Activated CD4-positive, alpha-beta T cell treated with anti-CD3 and anti-CD28 coated beads, Interleukin-2, amount 10 ng/mL, durations not matched to agents 7 days and 5 days (primary cell): Measurements from ENCODE around the gene DEXI. TPM values are rescaled to one million over a fixed set of nuclear protein-coding genes. Genes with fewer than 3 reads are reported as not detected.

Source experiments
- CTCF ChIA-PET: fragments of 350-600 bp; sonication (Branson Sonifier 250); formaldehyde crosslinking; loops from one replicate; lab custom pipeline; 2021; ENCODE audit warnings: antibody characterized with exemption; lab: Charles Lee
- POLR2A ChIA-PET: fragments of 350-600 bp; sonication (Branson Sonifier 250); formaldehyde crosslinking; loops from one replicate; lab custom pipeline; 2021; ENCODE audit warnings: antibody characterized with exemption; lab: Charles Lee
- DNase-seq: peaks from one replicate; pipeline ENCODE4 v3.0.0-alpha.2; 2020
- H3K27ac Mint-ChIP-seq: one replicate; pipeline ENCODE4 v1.8.0; 2021; ENCODE audit warnings: mild to moderate bottlenecking, moderate library complexity, mixed read lengths
- H3K27me3 Mint-ChIP-seq: one replicate; pipeline ENCODE4 v1.8.0; 2021; ENCODE audit warnings: mixed read lengths
- H3K36me3 Mint-ChIP-seq: one replicate; pipeline ENCODE4 v1.8.0; 2021; ENCODE audit warnings: low read depth, mixed read lengths
- H3K4me1 Mint-ChIP-seq: one replicate; pipeline ENCODE4 v1.8.0; 2021; ENCODE audit warnings: mixed read lengths
- H3K4me3 Mint-ChIP-seq: one replicate; pipeline ENCODE4 v1.8.0; 2021; ENCODE audit warnings: mild to moderate bottlenecking, moderate library complexity, mixed read lengths
- H3K9me3 Mint-ChIP-seq: one replicate; pipeline ENCODE4 v1.8.0; 2021; ENCODE audit warnings: mixed read lengths
- total RNA-seq, 2 experiments: library from RNA; stranded (reverse); gene quantifications; one replicate each; pipeline ENCODE4 v1.2.3, GENCODE V29; 2021

Gene DEXI
- total RNA-seq, 2 experiments from 2014 or later, result 29.2 to 36.9 TPM

DNA sequence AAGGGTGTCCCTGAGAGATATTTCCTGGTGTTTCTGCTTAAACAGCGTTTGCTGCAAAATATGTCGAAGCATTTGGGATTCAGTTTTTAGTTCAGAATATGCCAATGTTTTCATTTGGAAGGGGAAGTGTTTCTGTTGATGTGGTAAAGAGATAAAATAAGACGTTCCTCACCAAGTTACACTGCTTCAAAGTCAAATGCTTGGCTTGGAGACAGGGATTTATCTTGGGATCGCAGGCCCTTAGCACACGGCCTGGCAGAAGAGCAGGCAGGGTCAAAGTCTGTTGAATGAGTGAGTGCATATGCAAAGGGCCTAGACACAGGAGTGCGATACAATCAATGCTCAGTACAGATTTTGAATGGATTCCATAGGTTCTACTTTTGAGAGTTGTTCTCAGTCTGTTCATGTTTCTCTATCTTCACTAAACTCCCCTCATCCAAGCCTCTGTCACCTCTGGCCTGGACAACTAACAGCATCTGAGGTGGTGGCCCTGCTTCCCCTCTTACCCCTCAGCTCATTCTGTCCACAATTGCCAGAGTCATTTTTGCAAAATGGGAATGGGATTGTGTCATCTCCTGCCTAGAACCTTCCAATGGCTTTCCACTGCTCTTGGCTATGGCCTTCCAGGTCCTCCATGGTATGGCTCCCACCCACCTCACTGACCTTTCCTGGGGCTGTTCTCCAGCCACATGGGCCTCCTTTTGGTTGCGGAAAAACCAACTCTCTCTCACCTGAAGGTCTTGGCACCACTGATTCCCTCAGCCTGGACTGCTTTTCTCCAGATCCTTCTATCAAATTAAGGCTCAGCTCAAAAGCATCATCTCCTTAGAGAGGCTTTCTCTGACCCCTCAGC lies 3.2 kb downstream of the DEXI start:
- Mint-ChIP-seq H3K27ac (peak overlapping the region; percentile 73), H3K27me3 (no peaks in the 10 kb centered on the region), H3K9me3 (no peaks in the 10 kb centered on the region), H3K36me3 (peaks cover 32% of the 10 kb centered on the region), H3K4me1 (peaks cover 82% of the 10 kb centered on the region), H3K4me3 (peak overlapping the region; percentile 83)
- DNase-seq, result no peak
- ChIA-PET CTCF (interaction anchor here (2.5 kb wide), 1 partner anchor 21 kb away, joined by 6 read pairs; no protein-coding TSS in a partner anchor), POLR2A (interaction anchor here (0.6 kb wide), 1 partner anchor 386 kb away, joined by 3 read pairs; no protein-coding TSS in a partner anchor)

DNA sequence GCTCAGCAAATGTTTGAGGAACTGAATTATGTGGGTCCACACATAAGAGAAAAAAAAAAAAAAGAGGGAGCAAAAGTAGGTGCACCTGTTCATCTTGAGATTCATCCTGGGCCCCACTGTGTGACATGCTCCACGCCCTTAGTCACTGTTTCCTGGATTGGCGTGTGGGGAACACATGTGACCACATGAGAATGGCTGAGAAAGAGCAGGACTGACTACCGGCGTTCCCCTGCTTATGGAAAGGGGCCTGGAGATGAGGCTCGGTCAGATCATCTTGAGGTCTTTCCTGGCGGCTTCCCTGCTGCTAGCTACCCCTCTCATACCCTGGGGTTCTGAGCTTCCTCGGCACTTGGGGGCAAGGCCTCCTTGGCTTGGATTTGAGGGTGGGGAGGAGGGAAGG lies 3.9 kb downstream of the DEXI start:
- H3K27me3 Mint-ChIP-seq, result no peaks in the 10 kb centered on the region
- DNase-seq, result peak; percentile 33
- no peaks in the 10 kb centered on the region for H3K9me3 Mint-ChIP-seq
- H3K4me3 Mint-ChIP-seq, result peak overlapping the region; percentile 54
- POLR2A ChIA-PET, result no interaction called here
- H3K27ac Mint-ChIP-seq, result peak overlapping the region; percentile 73
- CTCF ChIA-PET, result interaction anchor here (0.6 to 2.5 kb wide), 3 partner anchors 20 to 964 kb away, joined by 3 to 6 read pairs (median 3); no protein-coding TSS in a partner anchor
- peaks cover 35% of the 10 kb centered on the region for H3K36me3 Mint-ChIP-seq
- H3K4me1 Mint-ChIP-seq, result peaks cover 83% of the 10 kb centered on the region

DNA sequence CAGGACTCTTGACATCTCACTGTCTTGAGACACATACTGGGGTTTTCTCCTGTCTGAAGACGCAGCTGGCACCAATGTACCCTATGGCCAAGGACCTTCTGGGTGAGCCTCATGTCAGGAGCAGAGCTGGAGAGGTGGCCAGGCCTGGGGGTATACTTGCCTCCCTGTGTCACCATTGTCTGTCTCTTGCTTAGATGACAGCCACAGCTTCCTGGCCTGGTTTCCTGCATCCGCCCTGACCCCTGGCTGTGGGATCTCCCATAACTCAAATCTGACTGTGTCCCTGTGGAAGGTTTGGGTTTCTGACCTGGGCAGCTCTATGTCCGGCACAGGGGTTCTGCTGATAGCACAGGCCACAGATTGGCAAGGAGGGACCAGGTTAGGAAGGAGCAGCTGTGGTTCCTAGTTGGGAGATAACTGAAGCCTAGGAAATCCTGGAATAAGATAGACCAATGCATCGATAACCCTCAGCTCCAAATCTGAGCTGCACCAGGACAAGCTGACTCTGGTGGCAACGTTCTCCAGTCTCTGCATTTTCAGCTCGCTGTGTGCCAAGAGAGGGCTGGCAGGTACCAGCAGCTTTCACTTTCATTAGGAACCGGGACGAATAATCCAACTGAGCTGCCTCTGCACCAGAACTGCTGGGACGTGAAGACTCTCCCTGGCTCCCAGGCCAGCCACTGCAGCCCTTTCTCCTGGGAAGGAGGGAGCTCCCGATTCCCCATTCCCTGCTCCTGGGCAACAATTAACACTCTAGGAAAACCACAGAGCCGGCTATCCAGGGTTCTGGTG lies 5.0 kb downstream of the DEXI start:
- POLR2A ChIA-PET, result no interaction called here
- Mint-ChIP-seq H3K27ac (peak overlapping the region; percentile 73), H3K9me3 (no peaks in the 10 kb centered on the region), H3K4me3 (peak overlapping the region; percentile 54), H3K4me1 (peaks cover 79% of the 10 kb centered on the region), H3K27me3 (no peaks in the 10 kb centered on the region), H3K36me3 (peaks cover 35% of the 10 kb centered on the region)
- DNase-seq, result peak; percentile 38
- CTCF ChIA-PET, result interaction anchor here (0.6 to 2.1 kb wide), 6 partner anchors 14 to 907 kb away, joined by 3 to 9 read pairs (median 4); no protein-coding TSS in a partner anchor

DNA sequence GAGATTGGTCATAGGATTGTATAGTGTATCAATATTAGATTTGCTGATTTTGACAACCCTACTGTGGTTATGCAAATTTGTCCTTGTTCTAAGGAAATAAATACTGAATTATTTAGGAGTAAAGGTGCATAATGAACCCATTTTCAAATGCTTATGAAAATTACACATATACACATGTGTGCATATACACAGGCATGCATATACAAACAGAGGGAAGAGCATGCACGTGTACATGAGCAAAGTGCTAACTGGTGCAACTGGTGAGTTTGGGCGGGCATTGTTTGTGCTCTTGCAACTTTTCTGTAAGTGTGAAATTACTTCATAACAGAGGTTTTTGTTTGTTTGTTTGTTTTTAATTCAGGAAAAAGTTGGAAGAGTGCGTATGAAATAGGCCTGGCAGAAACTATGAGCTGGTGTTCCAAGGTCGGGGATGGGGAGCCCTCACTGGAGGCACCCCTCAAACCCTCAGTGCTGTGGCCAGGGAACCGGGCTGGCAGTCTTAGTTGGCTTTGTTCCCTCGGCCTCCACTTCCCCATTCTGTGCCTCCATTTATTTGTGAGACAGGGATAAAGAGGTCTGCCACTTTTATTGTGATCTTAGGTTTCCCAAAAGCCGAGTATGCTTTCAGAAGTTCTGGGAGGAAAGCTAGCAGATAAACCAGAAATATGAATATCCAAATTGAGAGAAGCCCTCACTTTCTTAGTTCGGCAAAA lies 5.8 kb downstream of the DEXI start:
- Mint-ChIP-seq H3K36me3 (peaks cover 35% of the 10 kb centered on the region), H3K27ac (no peak overlapping the region), H3K27me3 (no peaks in the 10 kb centered on the region), H3K4me1 (peaks cover 79% of the 10 kb centered on the region), H3K4me3 (no peak overlapping the region), H3K9me3 (no peaks in the 10 kb centered on the region)
- CTCF ChIA-PET, result interaction anchor here (1.3 to 2.1 kb wide), 3 partner anchors 18 to 199 kb away, joined by 3 to 9 read pairs (median 4); no protein-coding TSS in a partner anchor
- DNase-seq, result no peak
- POLR2A ChIA-PET, result no interaction called here

DNA sequence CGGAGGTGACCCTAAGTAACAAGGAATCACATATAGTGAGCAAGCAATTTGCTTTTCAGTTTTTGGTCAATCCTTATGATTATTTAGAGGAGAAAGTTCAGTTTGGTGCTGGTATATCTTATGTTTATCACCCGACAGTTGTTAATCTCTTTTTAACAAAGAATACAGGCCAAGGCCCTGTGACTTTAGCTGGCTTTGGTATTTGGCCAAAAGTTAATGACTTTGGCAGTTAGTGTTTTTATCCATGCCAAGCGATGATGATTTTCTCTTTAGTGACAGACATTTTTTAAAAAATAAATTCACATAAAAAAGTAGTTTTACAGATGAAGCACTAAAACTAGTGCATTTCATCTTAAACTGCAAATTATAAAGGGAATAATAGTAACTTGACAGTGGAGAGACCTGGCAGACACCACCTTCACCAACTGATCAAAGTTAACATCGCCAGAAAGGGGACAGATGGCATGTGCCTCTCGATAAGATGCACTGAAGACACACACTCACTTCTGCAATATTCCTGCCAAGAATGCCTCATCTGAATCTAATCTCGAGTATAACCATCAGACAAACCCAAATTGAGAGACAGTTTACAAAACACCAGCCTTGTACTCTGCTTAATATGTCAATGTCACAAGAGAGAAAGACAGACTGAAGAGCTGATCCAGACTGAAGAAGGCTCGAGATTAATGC lies 6.9 kb downstream of the DEXI start:
- Mint-ChIP-seq H3K4me1 (peaks cover 73% of the 10 kb centered on the region), H3K36me3 (peaks cover 31% of the 10 kb centered on the region), H3K27me3 (no peaks in the 10 kb centered on the region), H3K4me3 (no peak overlapping the region), H3K9me3 (no peaks in the 10 kb centered on the region), H3K27ac (no peak overlapping the region)
- DNase-seq, result no peak
- POLR2A ChIA-PET, result interaction anchor here (0.6 kb wide), 1 partner anchor 8 kb away, joined by 3 read pairs; no protein-coding TSS in a partner anchor
- CTCF ChIA-PET, result interaction anchor here (1.0 kb wide), 1 partner anchor 8 kb away, joined by 3 read pairs; no protein-coding TSS in a partner anchor

DNA sequence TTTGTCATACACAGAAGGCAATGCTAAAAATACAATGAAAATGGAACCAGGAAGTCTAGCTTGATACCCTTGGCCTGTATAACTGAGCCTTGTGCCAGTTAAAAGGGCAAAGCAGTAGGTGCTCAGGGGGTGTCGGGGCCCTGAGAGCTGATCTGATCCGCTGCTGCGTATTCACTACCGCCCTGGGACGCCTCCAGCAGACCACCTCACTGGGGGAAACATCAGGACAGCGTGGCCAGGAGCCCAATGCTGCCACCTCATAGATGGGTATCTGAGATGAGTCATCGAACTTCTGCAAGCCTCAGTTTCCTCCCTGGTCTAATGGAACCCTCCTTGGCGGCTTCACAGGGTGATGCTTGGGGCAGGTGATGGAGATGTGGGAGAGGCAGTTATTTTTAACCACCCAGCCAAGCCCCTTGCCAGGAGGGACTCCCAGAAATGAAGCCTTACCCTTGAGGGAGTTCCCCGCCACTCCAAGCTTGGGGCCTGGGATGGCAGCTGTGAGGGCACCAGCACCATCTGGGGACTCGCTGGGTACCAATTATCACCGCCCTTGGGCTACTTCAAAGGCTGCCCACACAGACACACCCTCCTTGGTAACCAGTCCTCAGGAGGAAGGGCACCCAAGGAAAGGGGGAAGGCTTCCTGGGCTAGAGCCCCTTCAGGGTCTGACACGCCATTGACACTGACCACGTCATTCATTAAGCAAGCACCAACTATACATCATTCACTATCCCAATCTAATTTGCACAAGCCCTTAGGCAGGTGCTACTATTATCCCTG lies 7.8 kb downstream of the DEXI start:
- no peak for DNase-seq
- Mint-ChIP-seq H3K27ac (no peak overlapping the region), H3K36me3 (peaks cover 27% of the 10 kb centered on the region), H3K9me3 (no peaks in the 10 kb centered on the region), H3K27me3 (no peaks in the 10 kb centered on the region), H3K4me1 (peaks cover 69% of the 10 kb centered on the region), H3K4me3 (no peak overlapping the region)
- POLR2A ChIA-PET, result no interaction called here
- CTCF ChIA-PET, result interaction anchor here (1.0 kb wide), 1 partner anchor 7 kb away, joined by 3 read pairs; no protein-coding TSS in a partner anchor

DNA sequence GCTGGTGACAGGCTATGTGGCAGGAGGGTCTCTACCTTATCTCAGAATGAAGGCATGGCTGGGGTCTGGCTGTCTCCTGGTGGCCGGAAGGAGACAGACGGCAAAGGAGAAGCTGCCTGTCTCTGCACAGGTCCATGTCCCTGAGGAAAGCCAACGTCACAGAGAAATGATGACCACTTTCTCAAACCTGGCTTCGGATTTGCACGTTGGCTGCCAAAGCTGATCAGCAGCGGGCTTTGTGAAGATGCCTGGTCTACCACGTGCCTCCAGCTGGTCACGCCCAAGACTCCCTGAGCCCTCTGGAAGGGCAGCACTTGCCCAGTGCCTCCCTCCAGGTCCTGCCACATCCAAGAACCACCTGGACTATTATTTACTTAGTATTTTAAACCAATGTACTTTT lies 8.4 kb downstream of the DEXI start:
- H3K27me3 Mint-ChIP-seq, result no peaks in the 10 kb centered on the region
- H3K4me3 Mint-ChIP-seq, result no peak overlapping the region
- H3K9me3 Mint-ChIP-seq, result no peaks in the 10 kb centered on the region
- POLR2A ChIA-PET, result no interaction called here
- CTCF ChIA-PET, result no interaction called here
- peaks cover 62% of the 10 kb centered on the region for H3K4me1 Mint-ChIP-seq
- no peak for DNase-seq
- peaks cover 24% of the 10 kb centered on the region for H3K36me3 Mint-ChIP-seq
- H3K27ac Mint-ChIP-seq, result no peak overlapping the region

DNA sequence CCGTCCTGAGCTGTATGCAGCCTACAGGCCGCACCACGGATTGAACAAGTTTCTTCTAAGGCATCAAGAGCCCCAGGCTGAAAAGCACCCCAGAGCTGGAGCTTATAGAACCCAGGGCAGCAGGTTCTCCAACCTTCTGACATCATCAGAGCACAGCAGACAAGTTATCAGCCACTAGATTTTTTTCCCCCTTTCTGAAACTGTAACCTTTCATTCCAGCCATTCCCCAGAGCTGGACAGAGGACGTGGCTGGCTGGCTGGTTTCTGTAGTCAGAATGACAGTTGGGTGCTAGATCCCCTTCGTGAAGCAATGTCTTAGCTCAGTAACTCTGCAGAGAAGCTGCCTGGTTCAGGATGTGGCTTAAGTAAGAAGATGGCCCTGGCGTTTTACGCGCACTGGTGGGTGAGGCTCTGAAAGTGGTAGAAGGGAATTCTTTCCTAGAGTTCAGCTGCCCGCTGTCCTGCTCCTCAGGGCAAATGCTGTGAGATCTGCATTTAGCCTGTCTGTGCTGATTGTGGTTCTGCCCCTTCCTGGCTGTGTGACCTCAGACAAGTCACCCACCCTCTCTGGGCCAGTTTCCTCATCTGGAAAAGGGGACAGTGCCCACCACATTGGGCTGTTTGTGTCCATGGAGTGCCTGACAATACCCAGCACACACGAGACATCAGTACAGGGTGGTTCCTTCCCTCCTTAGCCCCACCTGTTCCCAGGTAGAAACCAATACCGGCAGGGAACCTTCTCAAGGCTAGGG lies 9.1 kb downstream of the DEXI start:
- Mint-ChIP-seq H3K4me3 (no peak overlapping the region), H3K4me1 (peaks cover 55% of the 10 kb centered on the region), H3K36me3 (peaks cover 18% of the 10 kb centered on the region), H3K9me3 (no peaks in the 10 kb centered on the region), H3K27me3 (no peaks in the 10 kb centered on the region), H3K27ac (no peak overlapping the region)
- CTCF ChIA-PET, result interaction anchor here (0.6 kb wide), 1 partner anchor 196 kb away, joined by 3 read pairs; no protein-coding TSS in a partner anchor
- no peak for DNase-seq
- POLR2A ChIA-PET, result no interaction called here

DNA sequence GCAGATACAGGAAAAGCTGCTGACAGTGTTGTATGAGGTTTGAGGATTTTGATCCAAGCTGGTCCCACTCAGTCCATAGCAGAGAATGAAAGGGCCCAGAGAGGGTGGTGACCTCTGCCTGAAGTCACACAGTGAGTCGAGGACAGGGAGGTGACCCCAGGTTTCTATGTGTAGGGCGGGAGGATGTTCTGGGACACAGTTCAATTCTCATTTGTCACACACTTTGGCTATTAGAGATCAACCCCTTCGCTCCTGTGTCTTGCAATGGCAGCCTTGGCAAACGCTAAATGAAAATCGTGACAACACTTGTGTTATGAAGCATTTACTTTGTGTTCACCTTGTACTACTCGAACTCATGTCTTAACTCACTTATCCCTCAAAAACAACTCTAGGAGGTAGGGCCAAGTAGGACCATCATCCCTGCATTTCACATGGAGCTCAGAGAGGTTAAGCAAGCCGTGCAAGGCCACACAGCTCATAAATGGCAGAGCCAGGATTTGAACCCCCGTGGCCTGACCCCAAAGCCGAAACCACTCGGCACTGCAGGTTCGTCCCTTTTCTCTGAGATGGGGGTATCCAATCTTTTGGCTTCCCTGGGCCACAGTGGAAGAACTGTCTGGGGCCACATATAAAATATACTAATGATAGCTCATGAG lies 10.2 kb downstream of the DEXI start:
- H3K27ac Mint-ChIP-seq, result no peak overlapping the region
- H3K4me3 Mint-ChIP-seq, result no peak overlapping the region
- ChIA-PET CTCF (interaction anchor here (0.6 to 0.9 kb wide), 2 partner anchors 9 to 195 kb away, joined by 3 to 4 read pairs; no protein-coding TSS in a partner anchor), POLR2A (no interaction called here)
- H3K4me1 Mint-ChIP-seq, result peaks cover 45% of the 10 kb centered on the region
- no peaks in the 10 kb centered on the region for H3K9me3 Mint-ChIP-seq
- H3K36me3 Mint-ChIP-seq, result peaks cover 23% of the 10 kb centered on the region
- DNase-seq, result no peak
- no peaks in the 10 kb centered on the region for H3K27me3 Mint-ChIP-seq

DNA sequence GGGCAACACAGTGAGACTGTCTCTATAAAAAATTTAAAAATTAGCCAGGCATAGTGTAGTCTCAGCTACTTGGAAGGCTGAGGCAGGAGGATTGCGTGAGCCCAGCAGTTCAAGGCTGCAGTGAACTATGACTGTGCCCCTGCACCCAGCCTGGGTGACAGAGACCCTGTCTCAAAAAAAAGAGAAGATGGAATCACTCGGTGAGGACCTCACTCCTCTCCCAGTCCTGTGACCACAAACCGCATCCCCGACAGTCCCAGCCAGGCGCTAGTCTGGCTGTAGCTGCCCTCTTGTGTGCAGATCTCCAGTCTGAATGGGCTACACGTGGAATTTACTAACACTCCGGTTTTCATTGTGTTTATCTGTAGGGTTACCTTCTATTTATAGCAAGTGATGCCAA lies 11.1 kb downstream of the DEXI start:
- CTCF ChIA-PET, result interaction anchor here (0.7 to 1.5 kb wide), 3 partner anchors 10 to 97 kb away, joined by 3 to 5 read pairs (median 3); no protein-coding TSS in a partner anchor
- Mint-ChIP-seq H3K27me3 (no peaks in the 10 kb centered on the region), H3K27ac (no peak overlapping the region), H3K4me1 (peaks cover 35% of the 10 kb centered on the region), H3K9me3 (no peaks in the 10 kb centered on the region), H3K4me3 (no peak overlapping the region), H3K36me3 (peaks cover 21% of the 10 kb centered on the region)
- no peak for DNase-seq
- POLR2A ChIA-PET, result no interaction called here
